ENCODE results near the gene VAMP8. TPM values are rescaled to one million over a fixed set of nuclear protein-coding genes. Genes with fewer than 3 reads are reported as not detected.

The VAMP8 gene
- total RNA-seq, 1 donor from 2014 or later = 2.1 TPM

- no peaks in the 10 kb centered on the region for H3K36me3 Mint-ChIP-seq (ENCODE audit: low read depth)
- no peak overlapping the region for H3K4me3 Mint-ChIP-seq (ENCODE audit: unreplicated experiment)
- no peaks in the 10 kb centered on the region for H3K27me3 Mint-ChIP-seq (ENCODE audit: low read depth)
- no peaks in the 10 kb centered on the region for H3K9me3 Mint-ChIP-seq (ENCODE audit: low read depth)
- TF ChIP-seq CTCF (IDR thresholded peaks at IDR 0.05) = no peak
- peaks cover 46% of the 10 kb centered on the region for H3K4me1 Mint-ChIP-seq (ENCODE audit: low read depth)
- H3K27ac Mint-ChIP-seq (ENCODE audit: unreplicated experiment) = no peak overlapping the region
- no peak for DNase-seq (ENCODE audit: low spot score)
Observed at GRCh38 chr2:85598594-85599340, 21.4 kb downstream of the VAMP8 start.

- no peaks in the 10 kb centered on the region for H3K9me3 Mint-ChIP-seq (ENCODE audit: low read depth)
- H3K27ac Mint-ChIP-seq (ENCODE audit: unreplicated experiment) = no peak overlapping the region
- TF ChIP-seq CTCF (IDR thresholded peaks at IDR 0.05) = no peak
- no peaks in the 10 kb centered on the region for H3K27me3 Mint-ChIP-seq (ENCODE audit: low read depth)
- DNase-seq (ENCODE audit: low spot score) = no peak
- no peak overlapping the region for H3K4me3 Mint-ChIP-seq (ENCODE audit: unreplicated experiment)
- peaks cover 50% of the 10 kb centered on the region for H3K4me1 Mint-ChIP-seq (ENCODE audit: low read depth)
- no peaks in the 10 kb centered on the region for H3K36me3 Mint-ChIP-seq (ENCODE audit: low read depth)
Observed at GRCh38 chr2:85599468-85600234, 22.3 kb downstream of the VAMP8 start.

GRCh38 chr2:85600235-85600575, 22.8 kb downstream of the VAMP8 start:
- H3K4me1 Mint-ChIP-seq (ENCODE audit: low read depth) = peaks cover 50% of the 10 kb centered on the region
- H3K27me3 Mint-ChIP-seq (ENCODE audit: low read depth) = no peaks in the 10 kb centered on the region
- no peak for DNase-seq (ENCODE audit: low spot score)
- H3K4me3 Mint-ChIP-seq (ENCODE audit: unreplicated experiment) = no peak overlapping the region
- H3K27ac Mint-ChIP-seq (ENCODE audit: unreplicated experiment) = no peak overlapping the region
- no peak for TF ChIP-seq CTCF (IDR thresholded peaks at IDR 0.05)
- H3K36me3 Mint-ChIP-seq (ENCODE audit: low read depth) = no peaks in the 10 kb centered on the region
- H3K9me3 Mint-ChIP-seq (ENCODE audit: low read depth) = no peaks in the 10 kb centered on the region

GRCh38 chr2:85600951-85601770, 23.8 kb downstream of the VAMP8 start:
- Mint-ChIP-seq H3K27me3 (ENCODE audit: low read depth) (no peaks in the 10 kb centered on the region), H3K27ac (ENCODE audit: unreplicated experiment) (peak overlapping the region; percentile 80), H3K4me1 (ENCODE audit: low read depth) (peaks cover 55% of the 10 kb centered on the region), H3K9me3 (ENCODE audit: low read depth) (no peaks in the 10 kb centered on the region), H3K36me3 (ENCODE audit: low read depth) (no peaks in the 10 kb centered on the region), H3K4me3 (ENCODE audit: unreplicated experiment) (peak overlapping the region; percentile 83)
- TF ChIP-seq CTCF (IDR thresholded peaks at IDR 0.05) = no peak
- DNase-seq (ENCODE audit: low spot score) = no peak

All from chondrocyte (in vitro differentiated cells).